ENCODE measurements around the gene TRPV5.

Gene TRPV5

GRCh38 chr7:142908290-142908689 lies 25.3 kb downstream of the TRPV5 start:
- no peak for DNase-seq

GRCh38 chr7:142906643-142907042 lies 26.9 kb downstream of the TRPV5 start:
- DNase-seq, result no peak

- DNase-seq, result no peak
Observed at GRCh38 chr7:142905759-142906158, 27.8 kb downstream of the TRPV5 start.

GRCh38 chr7:142904128-142904527 lies 29.4 kb downstream of the TRPV5 start:
- DNase-seq, result no peak

GRCh38 chr7:142901426-142902259 lies 31.9 kb downstream of the TRPV5 start:
- no peak for DNase-seq

GRCh38 chr7:142899661-142900060 lies 33.9 kb downstream of the TRPV5 start:
- DNase-seq, result no peak

GRCh38 chr7:142898377-142899170 lies 35.0 kb downstream of the TRPV5 start:
- DNase-seq, result no peak

GRCh38 chr7:142897691-142898090 lies 35.9 kb downstream of the TRPV5 start:
- no peak for DNase-seq

- no peak for DNase-seq
Observed at GRCh38 chr7:142896741-142897379, 36.7 kb downstream of the TRPV5 start.

GRCh38 chr7:142896151-142896550 lies 37.4 kb downstream of the TRPV5 start:
- no peak for DNase-seq

GRCh38 chr7:142894985-142895593 lies 38.5 kb downstream of the TRPV5 start:
- DNase-seq, result no peak

GRCh38 chr7:142894112-142894984 lies 39.2 kb downstream of the TRPV5 start:
- no peak for DNase-seq

GRCh38 chr7:142892951-142893350 lies 40.6 kb downstream of the TRPV5 start:
- no peak for DNase-seq

GRCh38 chr7:142891490-142892082 lies 42.0 kb downstream of the TRPV5 start:
- DNase-seq, result no peak

GRCh38 chr7:142890874-142891485 lies 42.6 kb downstream of the TRPV5 start:
- no peak for DNase-seq

- no peak for DNase-seq
Observed at GRCh38 chr7:142889816-142890215, 43.7 kb downstream of the TRPV5 start.

GRCh38 chr7:142887282-142888015 lies 46.1 kb downstream of the TRPV5 start:
- no peak for DNase-seq

GRCh38 chr7:142886866-142887265 lies 46.7 kb downstream of the TRPV5 start:
- DNase-seq, result no peak

- no peak for DNase-seq
Observed at GRCh38 chr7:142885311-142886230, 48.0 kb downstream of the TRPV5 start, which contains the start of gene TRPV6. TRPV6 (minus strand) TSS chr7:142885745.

Measured in CD4-positive, alpha-beta T cell treated with Interleukin-12 subunit alpha and Interleukin-12 subunit beta, for 1 hour (primary cell).